GM23338 (cell line): ENCODE data around the gene TNFSF4. TPM values are rescaled to one million over a fixed set of nuclear protein-coding genes. Genes with fewer than 3 reads are reported as not detected.

ENCODE experiments used
- ATAC-seq: fragments of 200-7000 bp; cut with Tn5 transposase; 3 replicates; pipeline ENCODE4 v1.9.1; 2020
- DNase-seq: peaks from one replicate; pipeline ENCODE4 v3.0.0-alpha.2; 2015; ENCODE audit warnings: low spot score
- H2AFZ ChIP-seq: fragments of 200-600 bp; sonication (generic); 2 replicates; pipeline ENCODE4 v1.8.0; 2016; ENCODE audit warnings: antibody characterized with exemption, mild to moderate bottlenecking, moderate library complexity
- H3F3A ChIP-seq: fragments of 200-600 bp; sonication (generic); replicated peaks from 2 replicates; pipeline ENCODE4 v1.8.0; 2017; ENCODE audit warnings: antibody characterized with exemption, mixed run types, low read depth
- H3K27ac ChIP-seq: fragments of 200-600 bp; sonication (generic); 2 replicates; pipeline ENCODE4 v1.6.1; 2016; ENCODE audit warnings: low read depth
- H3K27me3 ChIP-seq: fragments of 200-600 bp; sonication (generic); 2 replicates; pipeline ENCODE4 v1.8.0; 2016; ENCODE audit warnings: mild to moderate bottlenecking, mixed run types, moderate library complexity; ENCODE audit not compliant: insufficient read depth
- H3K36me3 ChIP-seq: fragments of 200-600 bp; sonication (generic); 2 replicates; pipeline ENCODE4 v1.8.0; 2016; ENCODE audit warnings: mild to moderate bottlenecking; ENCODE audit not compliant: insufficient read depth
- H3K4me1 ChIP-seq: fragments of 200-600 bp; sonication (generic); 2 replicates; pipeline ENCODE4 v1.8.0; 2016; ENCODE audit warnings: mild to moderate bottlenecking, moderate library complexity; ENCODE audit not compliant: insufficient read depth
- H3K4me2 ChIP-seq: fragments of 200-600 bp; sonication (generic); 2 replicates; pipeline ENCODE4 v1.7.1; 2017; ENCODE audit warnings: mixed run types
- H3K4me3 ChIP-seq: fragments of 200-600 bp; sonication (generic); 2 replicates; pipeline ENCODE4 v1.6.1; 2016; ENCODE audit warnings: mixed run types
- H3K79me2 ChIP-seq: fragments of 200-600 bp; sonication (generic); replicated peaks from 2 replicates; pipeline ENCODE4 v1.8.0; 2017; ENCODE audit warnings: mild to moderate bottlenecking; ENCODE audit not compliant: insufficient read depth
- H3K9me2 ChIP-seq: fragments of 200-600 bp; sonication (generic); 2 replicates; pipeline ENCODE4 v1.8.0; 2017; ENCODE audit not compliant: insufficient read depth
- H4K20me1 ChIP-seq: fragments of 200-600 bp; sonication (generic); replicated peaks from 2 replicates; pipeline ENCODE4 v1.8.0; 2017; ENCODE audit warnings: mild to moderate bottlenecking; ENCODE audit not compliant: insufficient read depth
- H3K27ac Mint-ChIP-seq: 2 replicates; pipeline ENCODE4 v1.8.0; 2020; ENCODE audit warnings: inconsistent platforms, mild to moderate bottlenecking, moderate library complexity, mixed read lengths
- H3K27me3 Mint-ChIP-seq: 3 replicates; pipeline ENCODE4 v1.8.0; 2022; ENCODE audit warnings: low read depth, mild to moderate bottlenecking, moderate library complexity, mixed read lengths, inconsistent platforms; ENCODE audit not compliant: insufficient read depth, poor library complexity
- H3K36me3 Mint-ChIP-seq: 3 replicates; pipeline ENCODE4 v1.8.0; 2021; ENCODE audit warnings: low read depth, mild to moderate bottlenecking, inconsistent platforms, moderate library complexity, mixed read lengths
- H3K4me1 Mint-ChIP-seq: 3 replicates; pipeline ENCODE4 v1.8.0; 2020; ENCODE audit warnings: mild to moderate bottlenecking, inconsistent platforms, mixed read lengths
- H3K4me3 Mint-ChIP-seq: 3 replicates; pipeline ENCODE4 v1.8.0; 2021; ENCODE audit warnings: moderate library complexity, mild to moderate bottlenecking, inconsistent platforms, mixed read lengths
- H3K9me3 Mint-ChIP-seq: 3 replicates; pipeline ENCODE4 v1.8.0; 2020; ENCODE audit warnings: moderate library complexity, mild to moderate bottlenecking, inconsistent platforms, mixed read lengths
- EZH2 ChIP-seq: fragments of 200-600 bp; sonication (generic); IDR thresholded peaks from one replicate; pipeline ENCODE4 v1.8.0; 2017; ENCODE audit warnings: antibody characterized with exemption, mild to moderate bottlenecking, low read depth; ENCODE audit not compliant: unreplicated experiment
- EZH2phosphoT487 ChIP-seq: fragments of 200-600 bp; sonication (generic); IDR thresholded peaks from one replicate; pipeline ENCODE4 v1.8.1; 2018; ENCODE audit warnings: antibody characterized with exemption; ENCODE audit not compliant: unreplicated experiment
- JUNB ChIP-seq: IDR thresholded peaks from one replicate; pipeline ENCODE4 v1.6.1; 2016; ENCODE audit warnings: antibody characterized with exemption; ENCODE audit not compliant: unreplicated experiment
- NANOG ChIP-seq: IDR thresholded peaks from 2 replicates; pipeline ENCODE4 v1.6.1; 2016; ENCODE audit warnings: antibody characterized with exemption, borderline replicate concordance
- POLR2AphosphoS5 ChIP-seq: IDR thresholded peaks from 2 replicates; pipeline ENCODE4 v1.6.1; 2016; ENCODE audit warnings: antibody characterized with exemption, low read depth
- REST ChIP-seq: IDR thresholded peaks from one replicate; pipeline ENCODE4 v1.6.1; 2018; ENCODE audit warnings: antibody characterized with exemption; ENCODE audit not compliant: unreplicated experiment
- STAT1 ChIP-seq: IDR thresholded peaks from one replicate; pipeline ENCODE4 v1.6.1; 2016; ENCODE audit warnings: antibody characterized with exemption; ENCODE audit not compliant: unreplicated experiment
- ZNF114 ChIP-seq: fragments of 250-450 bp; sonication (Bioruptor Pico); IDR thresholded peaks from 2 replicates; pipeline ENCODE4 v1.5.0; 2020; ENCODE audit warnings: mild to moderate bottlenecking, moderate library complexity
- ZNF331 ChIP-seq: fragments of 250-450 bp; sonication (Bioruptor Pico); IDR thresholded peaks from 2 replicates; pipeline ENCODE4 v1.5.0; 2020; ENCODE audit warnings: low read depth, mild to moderate bottlenecking, moderate library complexity
- ZNF462 ChIP-seq: fragments of 250-450 bp; sonication (Bioruptor Pico); IDR thresholded peaks from 2 replicates; pipeline ENCODE4 v1.5.0; 2020; ENCODE audit warnings: mild to moderate bottlenecking, moderate library complexity
- polyA plus RNA-seq: library from polyadenylated mRNA; unstranded; fragments of >200 nt; fragmentation: Nextera tagmentation; extraction: Ambion mirVana; gene quantifications from 2 replicates; pipeline ENCODE4 v1.2.1, GENCODE V29; 2016
- total RNA-seq: library from RNA; depleted of rRNA; stranded (reverse); fragments of >200 nt; shearing (Covaris generic); gene quantifications from 2 replicates; pipeline ENCODE4 v1.2.3, GENCODE V29; 2014
- TF ChIP-seq, protein P1 (sequence below), 2 experiments: fragments of 200-600 bp in 1 of 2; sonication (generic) in 1 of 2; conservative IDR thresholded peaks; 2 replicates each; pipeline versions ENCODE4 v1.5.1 to v1.6.1; 2016 to 2017; ENCODE audit warnings: antibody characterized with exemption in 2 of 2, low read depth in 2 of 2, mild to moderate bottlenecking in 2 of 2, moderate library complexity in 1 of 2

TNFSF4 gene
- total and polyA plus RNA-seq, 2 experiments from 2014 or later: 0.55 to 1.5 TPM

- H3F3A ChIP-seq: no peaks in the 10 kb centered on the region
- no peak for ATAC-seq
Observed at GRCh38 chr1:173224280-173224892, 17.3 kb upstream of the TNFSF4 start.

DNA sequence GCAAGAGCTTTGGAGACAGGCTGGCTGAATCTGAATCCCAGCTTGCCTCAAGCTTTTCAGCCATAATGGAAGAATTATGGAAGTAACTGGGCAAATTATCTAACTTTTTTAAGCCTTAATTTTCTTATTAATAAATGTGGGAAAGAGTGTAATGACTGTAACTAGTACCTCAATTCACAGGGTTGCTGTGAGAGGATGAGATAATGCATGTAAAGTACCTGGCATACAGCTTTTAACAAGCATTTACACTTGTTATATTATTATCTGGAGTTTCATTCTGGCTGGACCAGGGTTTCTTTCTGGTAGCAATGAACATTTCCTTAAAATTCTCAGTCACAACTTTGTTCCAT is 15.9 kb upstream of the TNFSF4 start:
- Histone ChIP-seq H3K4me2 (no peak overlapping the region), H3K27me3 (no peaks in the 10 kb centered on the region), H2AFZ (no peak overlapping the region), H3K36me3 (no peaks in the 10 kb centered on the region), H3K9me2 (no peaks in the 10 kb centered on the region; the same call in 1 of the 2 replicates), H4K20me1 (no peaks in the 10 kb centered on the region), H3K79me2 (no peaks in the 10 kb centered on the region), H3K4me3 (no peak overlapping the region), H3K4me1 (no peaks in the 10 kb centered on the region), H3F3A (no peaks in the 10 kb centered on the region), H3K27ac (no peak overlapping the region)
- no peak for DNase-seq
- H3K9me3 Mint-ChIP-seq: peaks cover 17% of the 10 kb centered on the region
- no peak overlapping the region for H3K27ac Mint-ChIP-seq
- H3K4me1 Mint-ChIP-seq: no peaks in the 10 kb centered on the region
- no peak overlapping the region for H3K4me3 Mint-ChIP-seq
- peaks cover 6% of the 10 kb centered on the region; the same call in 1 of the 3 replicates for H3K36me3 Mint-ChIP-seq
- no peak for ATAC-seq
- H3K27me3 Mint-ChIP-seq: no peaks in the 10 kb centered on the region
- TF ChIP-seq EZH2phosphoT487: no peak
- no peak for TF ChIP-seq ZNF462
- no peak for TF ChIP-seq POLR2AphosphoS5
- TF ChIP-seq EZH2: no peak
- no peak for TF ChIP-seq ZNF114 (CRISPR knock-in tag)
- TF ChIP-seq, protein P1, sequence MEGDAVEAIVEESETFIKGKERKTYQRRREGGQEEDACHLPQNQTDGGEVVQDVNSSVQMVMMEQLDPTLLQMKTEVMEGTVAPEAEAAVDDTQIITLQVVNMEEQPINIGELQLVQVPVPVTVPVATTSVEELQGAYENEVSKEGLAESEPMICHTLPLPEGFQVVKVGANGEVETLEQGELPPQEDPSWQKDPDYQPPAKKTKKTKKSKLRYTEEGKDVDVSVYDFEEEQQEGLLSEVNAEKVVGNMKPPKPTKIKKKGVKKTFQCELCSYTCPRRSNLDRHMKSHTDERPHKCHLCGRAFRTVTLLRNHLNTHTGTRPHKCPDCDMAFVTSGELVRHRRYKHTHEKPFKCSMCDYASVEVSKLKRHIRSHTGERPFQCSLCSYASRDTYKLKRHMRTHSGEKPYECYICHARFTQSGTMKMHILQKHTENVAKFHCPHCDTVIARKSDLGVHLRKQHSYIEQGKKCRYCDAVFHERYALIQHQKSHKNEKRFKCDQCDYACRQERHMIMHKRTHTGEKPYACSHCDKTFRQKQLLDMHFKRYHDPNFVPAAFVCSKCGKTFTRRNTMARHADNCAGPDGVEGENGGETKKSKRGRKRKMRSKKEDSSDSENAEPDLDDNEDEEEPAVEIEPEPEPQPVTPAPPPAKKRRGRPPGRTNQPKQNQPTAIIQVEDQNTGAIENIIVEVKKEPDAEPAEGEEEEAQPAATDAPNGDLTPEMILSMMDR (conservative IDR thresholded peaks at IDR 0.05; ENCODE audit: low read depth in 2 of 2): no peak
- no peak for TF ChIP-seq STAT1
- no peak for TF ChIP-seq JUNB
- TF ChIP-seq REST: no peak
- TF ChIP-seq ZNF331 (CRISPR knock-in tag): no peak

More at GRCh38 chr1:173224280-173224892, 17.3 kb upstream of the TNFSF4 start:
- H3K9me2 ChIP-seq: no peaks in the 10 kb centered on the region; the same call in 1 of the 2 replicates
- Mint-ChIP-seq H3K4me3 (no peak overlapping the region), H3K27me3 (no peaks in the 10 kb centered on the region), H3K36me3 (peaks cover 12% of the 10 kb centered on the region; the same call in 2 of the 3 replicates), H3K27ac (no peak overlapping the region), H3K9me3 (peaks cover 31% of the 10 kb centered on the region), H3K4me1 (no peaks in the 10 kb centered on the region)
- H3K79me2 ChIP-seq: no peaks in the 10 kb centered on the region
- TF ChIP-seq NANOG: no peak
- H3K4me3 ChIP-seq: no peak overlapping the region
- no peak overlapping the region for H2AFZ ChIP-seq
- H3K36me3 ChIP-seq: no peaks in the 10 kb centered on the region
- no peaks in the 10 kb centered on the region for H4K20me1 ChIP-seq
- no peaks in the 10 kb centered on the region for H3K4me1 ChIP-seq
- DNase-seq: no peak
- H3K27me3 ChIP-seq: no peaks in the 10 kb centered on the region
- no peak overlapping the region for H3K4me2 ChIP-seq
- no peak overlapping the region for H3K27ac ChIP-seq
